ENCODE measurements around the gene BCR.
A peak's percentile ranks its signal among the peaks of the same experiment; 100 is the strongest.

The BCR gene

GRCh38 chr22:23263651-23264555 is 83.6 kb downstream of the BCR start:
- DNase-seq (ENCODE audit: low spot score) = no peak

DNA sequence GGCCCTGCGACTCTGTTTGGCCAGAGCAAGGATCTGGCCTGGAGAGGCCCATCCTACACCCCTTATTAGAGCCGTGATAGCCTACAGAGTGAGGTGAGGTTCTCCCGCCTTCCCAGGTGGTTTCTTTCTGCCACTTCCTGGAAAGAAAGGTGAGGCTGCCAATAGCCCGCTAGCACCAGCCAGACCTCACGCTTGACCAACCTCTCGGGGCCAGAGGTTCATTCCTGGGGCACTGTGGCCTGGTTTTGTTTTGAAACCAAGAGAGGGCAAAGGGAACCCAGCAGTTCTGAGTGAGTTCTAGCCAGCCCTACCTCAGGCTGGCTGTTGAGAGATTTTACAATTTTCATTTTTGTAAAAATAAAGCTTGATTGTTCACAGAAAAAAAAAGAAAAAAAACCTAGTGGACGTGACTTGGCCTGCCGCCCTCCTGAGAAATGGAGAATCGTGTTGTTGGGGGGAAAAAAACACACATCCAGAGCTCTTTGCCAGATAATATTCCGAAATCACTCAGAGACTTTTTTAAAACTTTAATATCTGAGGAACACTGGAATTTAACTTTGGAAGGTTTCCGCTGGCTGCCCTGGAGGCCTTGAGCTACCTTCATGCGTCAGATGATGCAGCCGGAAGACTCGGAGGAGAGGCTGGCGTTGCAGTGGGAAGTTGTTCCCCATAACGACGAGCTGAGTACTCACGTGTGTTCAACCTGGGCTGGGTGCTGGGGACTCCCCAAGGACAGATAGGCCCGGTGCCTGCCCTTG is 84.5 kb downstream of the BCR start:
- DNase-seq (ENCODE audit: low spot score) = no peak

DNA sequence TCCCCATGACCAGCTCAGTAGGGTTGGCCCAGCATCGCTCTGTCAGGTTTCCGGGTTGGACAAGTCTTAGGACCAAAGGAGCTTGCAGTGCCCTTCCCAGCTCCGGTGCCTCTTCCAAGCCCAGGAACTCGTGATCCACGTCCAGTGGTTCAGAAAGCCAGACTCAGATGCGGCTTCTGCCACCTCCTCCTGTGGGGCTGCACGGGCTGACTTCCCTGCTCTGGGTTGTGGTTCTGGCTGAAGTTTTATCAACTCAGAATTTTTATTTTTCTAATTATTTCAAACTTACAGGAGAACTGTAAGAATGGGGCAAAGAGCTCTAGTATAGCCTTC is 85.0 kb downstream of the BCR start:
- no peak for DNase-seq (ENCODE audit: low spot score)

DNA sequence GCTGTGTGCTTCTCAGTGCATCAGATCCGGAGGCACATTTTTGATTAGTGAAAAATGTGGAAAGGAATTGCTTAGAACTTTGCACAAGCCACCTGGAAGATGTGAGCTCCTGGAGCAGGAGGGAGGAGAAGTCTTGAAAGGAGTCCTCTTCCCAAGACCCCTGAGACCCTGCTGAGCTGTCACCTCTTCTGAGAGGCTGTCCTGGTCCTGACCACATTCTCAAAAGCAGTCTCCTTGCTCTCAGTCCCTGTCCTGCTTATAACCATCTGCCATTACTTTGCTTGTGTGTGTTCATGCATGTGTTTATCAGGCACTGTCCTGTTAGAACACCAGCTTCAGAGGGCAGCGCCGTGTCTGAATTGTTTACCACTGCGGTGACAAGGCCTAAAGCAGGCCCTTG is 86.5 kb downstream of the BCR start:
- DNase-seq (ENCODE audit: low spot score) = no peak

DNA sequence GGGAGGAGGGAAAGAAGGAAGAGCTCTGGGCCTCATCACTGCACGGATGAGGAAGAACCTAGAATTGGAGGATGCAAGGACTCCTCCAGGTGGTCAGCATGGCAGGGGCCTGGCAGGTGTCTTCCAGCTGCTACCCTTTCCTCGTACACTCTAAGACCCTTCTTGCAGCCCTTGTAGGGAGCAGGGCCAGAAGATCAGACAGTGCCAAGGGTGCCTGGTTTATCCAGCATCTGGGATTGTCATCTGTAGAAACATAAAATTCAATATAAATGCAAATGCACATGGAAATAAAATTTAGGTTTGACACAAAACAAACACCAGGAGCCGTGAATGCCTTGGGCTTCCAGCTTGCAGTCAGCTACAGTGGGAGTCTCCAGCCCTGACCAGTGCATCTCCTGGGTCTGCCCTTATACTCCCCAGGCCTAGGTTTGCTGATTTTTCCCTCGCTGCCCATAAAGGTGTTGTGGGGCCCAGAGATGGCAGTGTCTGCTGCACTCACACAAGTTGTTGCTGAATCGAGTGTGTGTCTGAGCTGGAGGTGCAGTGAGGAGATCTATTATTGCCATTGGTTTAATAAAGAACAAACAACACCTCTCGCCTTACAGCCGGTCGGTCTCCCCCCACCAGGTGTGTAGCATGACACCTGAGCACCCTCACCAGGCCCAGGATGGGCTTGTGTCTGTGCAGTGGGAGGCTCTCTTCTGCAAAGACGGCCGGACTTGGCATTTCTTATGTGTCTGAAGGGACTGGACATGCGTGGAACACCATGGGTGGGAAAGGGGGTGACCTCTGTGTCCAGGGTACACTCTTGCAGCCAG is 87.1 kb downstream of the BCR start:
- DNase-seq (ENCODE audit: low spot score) = no peak

DNA sequence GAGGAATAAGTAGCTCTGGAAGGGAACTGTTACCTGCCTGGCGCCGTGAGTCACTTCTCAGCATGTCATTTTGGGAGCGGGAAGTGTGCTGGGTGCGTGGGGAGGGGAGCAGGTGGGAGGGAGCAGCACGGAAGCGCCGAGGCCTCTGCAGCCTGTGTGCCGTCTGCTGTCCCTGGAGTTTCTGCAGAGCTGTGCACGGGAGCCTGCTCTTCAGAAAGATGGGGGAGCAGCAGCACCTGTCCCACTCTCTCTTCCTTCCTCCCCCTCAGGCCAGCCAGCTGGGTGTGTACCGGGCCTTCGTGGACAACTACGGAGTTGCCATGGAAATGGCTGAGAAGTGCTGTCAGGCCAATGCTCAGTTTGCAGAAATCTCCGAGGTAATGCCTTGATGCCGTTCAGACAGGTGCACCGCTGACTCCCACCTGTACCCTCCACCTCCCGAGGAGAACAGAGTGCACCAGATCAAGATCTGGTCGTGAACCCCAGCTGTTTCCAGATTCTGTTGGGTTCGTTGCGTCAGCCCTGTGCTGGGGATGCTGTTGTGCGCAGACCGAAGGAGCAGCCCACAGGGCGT is 87.9 kb downstream of the BCR start:
- DNase-seq (ENCODE audit: low spot score) = peak; percentile 67

DNA sequence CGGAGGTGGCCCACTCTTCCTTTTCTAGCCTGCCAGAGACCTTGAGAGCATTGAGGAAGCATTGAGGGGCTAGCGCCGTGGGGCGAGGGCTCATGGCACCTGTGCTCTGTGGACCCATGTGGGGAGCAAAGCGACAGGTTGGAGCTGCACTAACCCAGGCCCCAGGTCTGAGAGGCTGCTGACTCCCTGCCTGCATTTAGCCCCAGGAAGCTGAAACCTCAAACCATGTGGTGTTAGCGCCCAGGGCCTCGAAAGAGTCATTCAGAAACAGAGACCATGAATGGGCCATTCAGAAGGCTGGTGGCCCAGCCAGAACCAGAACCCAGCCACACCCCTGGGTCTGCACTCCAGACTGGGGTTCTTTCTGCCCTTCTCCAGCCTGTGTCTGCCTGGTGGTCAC is 88.6 kb downstream of the BCR start:
- peak; percentile 64 for DNase-seq (ENCODE audit: low spot score)

GRCh38 chr22:23269441-23270211 is 89.3 kb downstream of the BCR start:
- peak; percentile 95 for DNase-seq (ENCODE audit: low spot score)

DNA sequence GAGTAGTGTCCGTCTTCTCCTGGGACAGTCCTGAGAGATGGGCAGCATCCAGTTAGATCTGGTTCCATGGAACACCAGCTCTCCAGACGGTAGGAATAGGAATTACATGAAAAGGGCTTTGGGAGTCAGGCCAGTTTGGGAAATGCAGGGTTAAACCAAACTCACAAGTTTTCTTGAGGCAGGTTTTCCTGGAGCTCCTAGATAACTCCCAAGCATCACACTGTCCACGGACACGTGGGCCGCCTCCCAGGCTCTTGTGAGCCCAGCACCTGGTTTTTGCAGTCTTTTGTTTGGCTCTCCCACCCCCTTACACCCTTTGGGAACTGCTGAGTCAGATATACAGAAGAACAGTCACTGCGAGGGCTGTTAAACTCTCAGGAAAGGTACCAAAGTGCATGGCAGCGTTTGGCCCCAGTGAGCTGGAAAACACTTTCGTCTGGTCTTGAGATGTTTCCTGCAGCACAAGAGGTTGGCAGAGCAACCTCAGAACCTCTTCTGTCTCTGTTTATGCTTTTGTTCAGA is 90.0 kb downstream of the BCR start:
- DNase-seq (ENCODE audit: low spot score) = peak; percentile 55

DNA sequence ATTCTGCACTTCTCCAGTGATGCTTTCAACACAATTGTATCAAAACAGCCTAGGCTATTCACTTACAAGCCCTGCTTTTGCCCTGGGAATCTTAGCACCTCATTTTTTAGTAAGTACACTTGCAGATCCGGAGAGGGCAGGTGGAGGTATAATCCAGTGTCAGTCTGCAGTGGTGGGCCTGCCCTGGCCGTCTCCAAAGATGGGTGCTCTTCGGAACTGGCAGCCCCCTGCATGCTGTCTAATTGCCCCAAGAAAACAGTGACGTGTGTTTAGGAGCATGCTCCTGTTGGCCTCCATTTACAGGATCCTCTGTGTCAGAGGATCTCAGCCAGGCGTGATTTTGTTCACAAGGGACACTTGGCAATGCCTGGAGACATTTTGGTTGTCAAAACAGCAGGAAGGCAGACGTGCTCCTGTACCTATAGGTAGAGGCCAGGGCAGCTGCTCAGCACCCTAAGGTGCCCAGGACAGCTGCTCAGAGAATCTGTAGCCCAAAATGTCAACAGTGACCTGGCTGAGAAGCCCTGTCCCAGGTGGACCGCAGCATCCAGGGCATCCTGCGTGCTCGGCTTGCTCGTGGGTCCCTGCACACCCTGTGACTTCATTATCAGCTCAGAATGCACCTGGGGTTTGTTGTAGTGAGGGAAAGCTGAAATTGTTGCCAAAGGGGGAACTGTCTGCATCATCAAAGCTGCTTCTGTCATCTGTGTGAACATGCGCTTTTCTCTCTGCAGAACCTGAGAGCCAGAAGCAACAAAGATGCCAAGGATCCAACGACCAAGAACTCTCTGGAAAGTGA is 90.7 kb downstream of the BCR start:
- DNase-seq (ENCODE audit: low spot score) = peak; percentile 63

GRCh38 chr22:23271597-23271908 is 91.2 kb downstream of the BCR start:
- no peak for DNase-seq (ENCODE audit: low spot score)

DNA sequence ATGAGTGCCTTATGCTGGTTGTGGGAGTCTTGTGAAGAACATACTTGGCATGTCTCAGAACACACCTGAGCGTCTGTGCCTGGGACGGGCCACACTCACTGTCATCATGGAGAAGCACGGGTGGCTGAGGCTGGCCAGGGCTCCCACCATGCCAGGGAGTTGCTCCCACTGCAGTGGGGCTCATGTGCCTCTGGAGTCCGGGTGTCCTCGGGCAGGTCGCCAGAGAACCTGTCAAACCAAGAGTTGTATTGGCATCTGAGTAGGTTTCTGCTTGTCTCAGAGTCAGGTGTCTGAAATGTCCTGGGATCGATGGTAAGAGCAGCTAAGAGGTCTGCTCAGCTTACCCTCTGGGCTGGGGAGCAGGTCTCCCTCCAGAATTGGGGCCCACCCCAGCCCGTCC is 92.1 kb downstream of the BCR start:
- DNase-seq (ENCODE audit: low spot score) = no peak

- no peak for DNase-seq (ENCODE audit: low spot score)
These were observed 92.5 kb downstream of the BCR start for GRCh38 chr22:23272834-23273233.

DNA sequence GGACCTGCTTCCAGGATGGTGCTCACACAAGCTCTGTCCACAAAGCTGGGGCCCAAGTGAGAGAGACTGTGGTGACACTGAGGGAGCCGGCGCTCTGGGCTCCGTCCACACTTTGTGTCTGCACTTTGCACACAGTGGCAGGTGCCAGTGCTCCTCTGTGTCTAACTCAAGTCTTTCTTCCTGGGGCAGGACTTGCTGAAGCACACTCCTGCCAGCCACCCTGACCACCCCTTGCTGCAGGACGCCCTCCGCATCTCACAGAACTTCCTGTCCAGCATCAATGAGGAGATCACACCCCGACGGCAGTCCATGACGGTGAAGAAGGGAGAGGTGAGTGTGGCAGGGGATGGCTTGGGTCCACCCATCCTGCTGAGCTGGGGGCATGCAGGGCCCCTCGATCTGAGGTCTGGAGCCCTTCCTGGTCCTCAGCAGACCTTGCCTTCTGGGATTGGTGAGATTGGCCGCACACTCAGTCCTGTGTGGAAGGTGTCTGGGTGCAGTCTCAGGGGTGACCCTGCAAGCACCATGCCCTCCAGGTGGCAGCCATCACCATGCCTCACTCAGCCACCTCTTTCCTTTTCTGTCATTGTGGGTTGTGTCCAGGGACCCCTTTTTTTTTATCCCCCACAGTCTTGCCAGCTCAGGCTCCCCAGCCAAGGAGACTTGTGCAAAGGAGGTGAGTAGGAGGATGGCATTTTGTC is 93.3 kb downstream of the BCR start:
- no peak for DNase-seq (ENCODE audit: low spot score)

DNA sequence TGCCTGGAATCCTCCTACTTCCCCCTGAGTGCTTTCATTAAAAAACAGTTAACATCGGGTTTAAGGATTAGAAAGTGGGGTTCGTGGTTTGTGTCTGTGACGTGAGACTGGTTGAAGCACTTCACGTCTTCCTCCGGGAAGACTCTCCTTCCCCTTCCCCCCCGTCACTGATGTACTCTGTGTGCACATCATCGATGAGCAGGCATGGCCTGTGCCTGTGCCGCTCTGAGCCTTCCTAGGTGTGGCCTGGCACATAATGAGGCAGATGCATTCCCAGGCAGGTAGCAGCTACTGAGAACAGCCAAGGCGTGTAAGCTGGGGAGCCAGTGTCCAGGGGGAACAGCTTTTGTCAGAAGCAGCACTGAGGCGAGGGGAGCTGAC is 93.8 kb downstream of the BCR start:
- no peak for DNase-seq (ENCODE audit: low spot score)

- no peak for DNase-seq (ENCODE audit: low spot score)
These were observed 94.8 kb downstream of the BCR start for GRCh38 chr22:23274891-23275694.

- DNase-seq (ENCODE audit: low spot score) = no peak
These were observed 95.4 kb downstream of the BCR start for GRCh38 chr22:23275751-23276150.

DNA sequence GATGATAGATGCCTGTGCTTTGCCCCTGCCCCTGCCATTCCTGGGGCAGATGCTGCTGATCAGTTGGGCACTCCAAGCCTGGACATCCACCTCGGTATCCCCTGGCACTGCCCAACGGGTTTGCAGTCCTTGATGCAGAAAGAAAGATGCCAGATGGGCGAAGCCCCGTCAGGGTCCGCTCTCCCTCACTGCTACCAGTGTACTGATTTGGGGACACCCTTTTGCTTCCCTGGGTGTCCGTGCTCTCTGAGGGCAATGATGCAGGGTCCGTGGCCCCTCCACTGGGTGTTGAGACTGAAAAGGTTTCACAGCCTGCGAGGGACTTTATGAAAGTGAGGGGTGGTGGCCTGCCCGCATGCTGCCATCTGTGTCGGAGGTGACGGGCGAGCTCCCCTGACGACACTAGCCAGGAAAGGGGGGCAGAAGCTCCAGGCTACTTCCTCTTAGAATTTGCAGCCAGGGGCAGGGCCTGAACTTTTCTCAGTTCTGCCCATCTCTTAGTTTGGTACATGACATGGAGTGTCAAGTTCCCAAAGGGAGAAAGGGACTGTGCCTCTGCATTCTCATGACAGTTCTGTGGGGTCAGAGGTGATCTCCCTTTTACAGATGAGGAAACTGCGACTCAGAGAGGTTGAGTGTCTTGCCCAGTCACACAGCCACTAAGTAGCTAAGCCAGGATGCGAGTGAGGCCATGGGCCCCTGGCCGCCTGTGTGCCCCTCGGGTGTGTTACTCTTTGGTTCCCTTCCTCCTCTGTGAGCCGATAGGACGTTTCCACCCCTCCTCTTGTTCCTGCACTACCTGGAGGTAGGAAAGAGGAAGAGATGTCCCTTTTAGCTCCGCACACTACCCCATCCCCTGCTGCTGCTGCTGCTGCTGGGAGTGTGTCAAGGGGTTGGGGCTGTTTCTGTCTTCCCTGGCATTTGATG is 96.6 kb downstream of the BCR start:
- DNase-seq (ENCODE audit: low spot score) = no peak

Data from NAMALWA (cell line).